ENCODE results near the gene NOBOX. TPM values are rescaled to one million over a fixed set of nuclear protein-coding genes. Genes with fewer than 3 reads are reported as not detected.

The NOBOX gene
- total RNA-seq: not detected

- H3K27me3 ChIP-seq: no peaks in the 10 kb centered on the region
- WGBS, 2 donors: 100% methylated on average over 8 of the region's 39 CpGs; no CpG with 5 or more reads in 1 of the 2 donors
- DNase-seq (ENCODE audit: low spot score in 2 of 2): no peak
- no peaks in the 10 kb centered on the region for H3K36me3 ChIP-seq
- peaks cover 0 to 6% (median 0%) of the 10 kb centered on the region in 4 donors for H3K4me1 ChIP-seq
- H3K27ac ChIP-seq: no peak within 1 kb of the TSS
- no peak within 1 kb of the TSS for H3K4me3 ChIP-seq
- no peak for TF ChIP-seq EP300 (IDR thresholded peaks at IDR 0.05)
- TF ChIP-seq, protein P1, sequence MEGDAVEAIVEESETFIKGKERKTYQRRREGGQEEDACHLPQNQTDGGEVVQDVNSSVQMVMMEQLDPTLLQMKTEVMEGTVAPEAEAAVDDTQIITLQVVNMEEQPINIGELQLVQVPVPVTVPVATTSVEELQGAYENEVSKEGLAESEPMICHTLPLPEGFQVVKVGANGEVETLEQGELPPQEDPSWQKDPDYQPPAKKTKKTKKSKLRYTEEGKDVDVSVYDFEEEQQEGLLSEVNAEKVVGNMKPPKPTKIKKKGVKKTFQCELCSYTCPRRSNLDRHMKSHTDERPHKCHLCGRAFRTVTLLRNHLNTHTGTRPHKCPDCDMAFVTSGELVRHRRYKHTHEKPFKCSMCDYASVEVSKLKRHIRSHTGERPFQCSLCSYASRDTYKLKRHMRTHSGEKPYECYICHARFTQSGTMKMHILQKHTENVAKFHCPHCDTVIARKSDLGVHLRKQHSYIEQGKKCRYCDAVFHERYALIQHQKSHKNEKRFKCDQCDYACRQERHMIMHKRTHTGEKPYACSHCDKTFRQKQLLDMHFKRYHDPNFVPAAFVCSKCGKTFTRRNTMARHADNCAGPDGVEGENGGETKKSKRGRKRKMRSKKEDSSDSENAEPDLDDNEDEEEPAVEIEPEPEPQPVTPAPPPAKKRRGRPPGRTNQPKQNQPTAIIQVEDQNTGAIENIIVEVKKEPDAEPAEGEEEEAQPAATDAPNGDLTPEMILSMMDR (IDR thresholded peaks at IDR 0.05): no peak
- no peak for TF ChIP-seq POLR2A (IDR thresholded peaks at IDR 0.05)
- H3K9me3 ChIP-seq: no peaks in the 10 kb centered on the region
These were observed at the start of gene NOBOX for GRCh38 chr7:144403649-144404061. NOBOX (minus strand) TSS chr7:144403693.

DNA sequence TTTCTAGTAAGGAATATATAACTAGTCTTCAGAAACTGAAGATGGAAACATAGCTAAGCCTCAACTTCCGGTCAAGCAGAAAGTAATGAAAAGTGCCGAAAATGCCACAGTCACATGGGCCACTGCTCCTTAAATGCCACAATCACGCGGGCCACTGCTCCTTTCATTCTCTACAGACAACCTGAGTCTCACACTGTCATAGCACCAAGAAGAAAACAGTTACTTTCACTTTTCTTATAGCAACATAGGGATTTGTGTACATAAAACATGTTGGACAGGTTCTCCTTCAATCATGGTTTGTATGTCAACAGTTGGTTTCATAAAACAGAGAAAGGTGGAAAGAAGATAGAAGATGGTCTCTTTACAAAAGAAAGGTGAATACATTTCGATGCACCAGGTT is 48.6 kb upstream of the NOBOX start:
- Histone ChIP-seq H3K4me3 (no peak overlapping the region), H3K27me3 (no peaks in the 10 kb centered on the region), H3K9me3 (no peaks in the 10 kb centered on the region), H3K27ac (no peak overlapping the region), H3K4me1 (no peaks in the 10 kb centered on the region), H3K36me3 (peaks cover 0 to 8% (median 0%) of the 10 kb centered on the region in 3 donors)
- TF ChIP-seq, protein P1 (IDR thresholded peaks at IDR 0.05): no peak
- TF ChIP-seq EP300 (IDR thresholded peaks at IDR 0.05): no peak
- no peak for TF ChIP-seq POLR2A (IDR thresholded peaks at IDR 0.05)
- 94% methylated on average over 5 of the region's 5 CpGs for WGBS, 2 donors
- no peak for DNase-seq (ENCODE audit: low spot score in 2 of 2)

DNA sequence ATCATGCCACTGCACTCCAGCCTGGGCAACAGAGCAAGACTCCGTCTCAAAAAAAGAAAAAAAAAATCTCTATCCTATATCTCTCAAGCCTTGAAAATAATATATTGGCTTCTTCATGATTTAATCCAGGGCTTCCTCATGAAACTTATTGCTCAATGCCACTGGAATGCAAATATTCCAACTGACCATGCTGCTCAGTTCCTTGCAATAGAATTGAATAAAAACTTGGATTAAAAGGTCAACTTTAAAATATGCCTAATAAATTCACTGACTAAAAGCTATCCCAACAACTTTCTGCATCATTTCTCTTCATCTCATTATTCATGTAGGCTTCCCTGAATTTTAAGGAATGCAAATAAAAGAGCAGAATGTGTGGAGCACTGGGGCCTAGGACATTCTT is 42.1 kb upstream of the NOBOX start:
- no peak for TF ChIP-seq POLR2A (IDR thresholded peaks at IDR 0.05)
- TF ChIP-seq, protein P1 (IDR thresholded peaks at IDR 0.05): no peak
- TF ChIP-seq EP300 (IDR thresholded peaks at IDR 0.05): no peak
- Histone ChIP-seq H3K4me3 (no peak overlapping the region), H3K27me3 (no peaks in the 10 kb centered on the region), H3K4me1 (no peaks in the 10 kb centered on the region), H3K9me3 (no peaks in the 10 kb centered on the region), H3K27ac (no peak overlapping the region), H3K36me3 (no peaks in the 10 kb centered on the region)
- DNase-seq (ENCODE audit: low spot score in 2 of 2): no peak
- WGBS, 2 donors: 63 to 82% methylated on average over 1 of the region's 1 CpG

- no peaks in the 10 kb centered on the region for H3K4me1 ChIP-seq
- no peak overlapping the region for H3K4me3 ChIP-seq
- no peak for TF ChIP-seq EP300 (IDR thresholded peaks at IDR 0.05)
- TF ChIP-seq, protein P1 (IDR thresholded peaks at IDR 0.05): no peak
- TF ChIP-seq POLR2A (IDR thresholded peaks at IDR 0.05): no peak
- 60 to 65% methylated on average over 5 of the region's 5 CpGs for WGBS, 2 donors
- no peaks in the 10 kb centered on the region for H3K27me3 ChIP-seq
- H3K36me3 ChIP-seq: no peaks in the 10 kb centered on the region
- no peak for DNase-seq (ENCODE audit: low spot score in 2 of 2)
- no peak overlapping the region for H3K27ac ChIP-seq
- H3K9me3 ChIP-seq: no peaks in the 10 kb centered on the region
These were observed 36.3 kb upstream of the NOBOX start for GRCh38 chr7:144439717-144440205.

- no peak for DNase-seq (ENCODE audit: low spot score in 2 of 2)
- Histone ChIP-seq H3K4me3 (no peak overlapping the region), H3K27ac (no peak overlapping the region), H3K27me3 (no peaks in the 10 kb centered on the region), H3K4me1 (no peaks in the 10 kb centered on the region), H3K9me3 (no peaks in the 10 kb centered on the region), H3K36me3 (no peaks in the 10 kb centered on the region)
- WGBS, 2 donors: 88 to 94% methylated on average over 3 of the region's 3 CpGs
- no peak for TF ChIP-seq EP300 (IDR thresholded peaks at IDR 0.05)
- TF ChIP-seq POLR2A (IDR thresholded peaks at IDR 0.05): no peak
- TF ChIP-seq, protein P1 (IDR thresholded peaks at IDR 0.05): no peak
These were observed 35.3 kb upstream of the NOBOX start for GRCh38 chr7:144438759-144439158.

Measured in tibial nerve (tissue), 4 donors.